ENCODE measurements around the gene HLA-DQB1. TPM values are rescaled to one million over a fixed set of nuclear protein-coding genes. Genes with fewer than 3 reads are reported as not detected.

Gene HLA-DQB1
- total RNA-seq, 6 experiments from 2014 or later: 0.33 to 14.7 (median 1.7) TPM; not detected in 1

- no peaks in the 10 kb centered on the region for H3K9me3 ChIP-seq
- H3K4me1 ChIP-seq: no peaks in the 10 kb centered on the region
- no peak for TF ChIP-seq POLR2A (IDR thresholded peaks at IDR 0.05)
- TF ChIP-seq CTCF (IDR thresholded peaks at IDR 0.05): no peak
- no peak overlapping the region for H3K4me3 ChIP-seq
- intact Hi-C loops (cut with DNase I): no loop called here
- no peaks in the 10 kb centered on the region for H3K27me3 ChIP-seq
- peak overlapping the region in 1 of 3 donors; percentile 38 for H3K27ac ChIP-seq
- H3K36me3 ChIP-seq: no peaks in the 10 kb centered on the region
- peak; percentile 95 to 98 (median 97) for ATAC-seq
- no peak for DNase-seq
- 14% methylated on average over 8 of the region's 8 CpGs for WGBS (ENCODE audit: insufficient coverage, low coverage, low lambda C conversion rate, missing lambda C conversion rate)
Measured at GRCh38 chr6:32609731-32610640, 56.5 kb downstream of the HLA-DQB1 start.

Other genes with a start within 250 kb of the HLA-DQB1 start
- gene HLA-DRA, start 226.8 kb downstream of the HLA-DQB1 start, total RNA-seq: 100 to 1,000 TPM in 1 of 6 experiments, 10 to 100 TPM in 5; 21.2 to 235 (median 66.8) TPM
- 10 to 100 TPM in 2 of 6 experiments, 1 to 10 TPM in 3, under 1 TPM in 1; 0.86 to 42.5 (median 5.0) TPM for gene HLA-DRB5, start 136.4 kb downstream of the HLA-DQB1 start, total RNA-seq
- 10 to 100 TPM in 5 of 6 experiments, 1 to 10 TPM in 1; 8.3 to 52.8 (median 23.6) TPM for gene HLA-DRB1, start 76.8 kb downstream of the HLA-DQB1 start, total RNA-seq
- 10 to 100 TPM in 3 of 6 experiments, under 1 TPM in 3; 0.31 to 15.9 (median 5.4) TPM for gene HLA-DQA1, start 29.3 kb downstream of the HLA-DQB1 start, total RNA-seq
- 1 to 10 TPM in 1 of 6 experiments, under 1 TPM in 4, not detected in 1; 0.25 to 7.7 (median 0.72) TPM for gene HLA-DQA2, start 74.7 kb upstream of the HLA-DQB1 start, total RNA-seq
- gene HLA-DQB2, start 96.9 kb upstream of the HLA-DQB1 start, total RNA-seq: 1 to 10 TPM in 1 of 6 experiments, under 1 TPM in 2, not detected in 3; 0.24 to 5.1 (median 0.46) TPM
- under 1 TPM in 2 of 6 experiments, not detected in 4; 0.16 to 0.20 TPM for gene HLA-DOB, start 150.3 kb upstream of the HLA-DQB1 start, total RNA-seq
- 10 to 100 TPM in 4 of 6 experiments, 1 to 10 TPM in 2; 8.8 to 20.2 (median 15.9) TPM for gene TAP2, start 172.1 kb upstream of the HLA-DQB1 start, total RNA-seq
- 10 to 100 TPM; 34.7 to 66.3 (median 40.5) TPM for gene PSMB8, start 177.4 kb upstream of the HLA-DQB1 start, total RNA-seq
- gene TAP1, start 187.0 kb upstream of the HLA-DQB1 start, total RNA-seq: 10 to 100 TPM in 5 of 6 experiments, 1 to 10 TPM in 1; 7.7 to 24.9 (median 17.8) TPM
- gene PSMB9, start 187.5 kb upstream of the HLA-DQB1 start, total RNA-seq: 10 to 100 TPM in 5 of 6 experiments, 1 to 10 TPM in 1; 7.1 to 33.2 (median 18.0) TPM

Data from right lobe of liver (tissue), 6 donors.